HepG2 (cell line): Measurements from ENCODE around the gene NUCB1. TPM values are rescaled to one million over a fixed set of nuclear protein-coding genes. Genes with fewer than 3 reads are reported as not detected.
A peak's percentile ranks its signal among the peaks of the same experiment; 100 is the strongest.

Experiments used
- ATAC-seq: fragments of 200-7000 bp; cut with Tn5 transposase; 3 replicates; pipeline ENCODE4 v1.9.1; 2020; ENCODE audit warnings: mild to moderate bottlenecking, moderate library complexity
- BruUV-seq: library from RNA; stranded (reverse); fragments of 400-500 nt; replicated peaks from 2 replicates; lab custom pipeline; 2021; lab: Mats Ljungman, UMichigan
- CTCF ChIA-PET: fragments of 300-600 bp; formaldehyde crosslinking; extraction: SDS; loops from one replicate; lab custom pipeline; 2021; ENCODE audit warnings: low total read pairs, inconsistent platforms, low intra/inter-chr PET ratio; lab: Yijun Ruan, JAX
- POLR2A ChIA-PET: fragments of 350-600 bp; sonication (Branson Sonifier 250); formaldehyde crosslinking; loops from one replicate; lab custom pipeline; 2020; ENCODE audit warnings: antibody characterized with exemption, inconsistent platforms; lab: Yijun Ruan, JAX
- DNase-seq: peaks from one replicate; pipeline ENCODE4 v3.0.0-alpha.2; 2015; ENCODE audit warnings: low spot score
- FAIRE-seq: peaks from 3 replicates; lab custom pipeline; 2011; peaks lifted over from hg19 to GRCh38; lab: Jason Lieb, UNC
- H2AFZ ChIP-seq: one replicate; pipeline ENCODE4 v1.6.1; 2011; ENCODE audit warnings: low read length, inconsistent platforms
- H3K27ac ChIP-seq: fragments of 300-600 bp; 3 replicates; pipeline ENCODE4 v1.8.0; 2011; ENCODE audit warnings: mixed run types, mild to moderate bottlenecking, mixed read lengths, low read length, inconsistent platforms; ENCODE audit not compliant: insufficient read depth; ENCODE audit errors: extremely low read length
- H3K27me3 ChIP-seq, 2 experiments: fragments of 200-600 bp in 1 of 2; 2 replicates in 1 of 2; 3 replicates in 1 of 2; pipeline versions ENCODE4 v1.6.0 to v1.8.0; 2011; ENCODE audit warnings: low read length in 2 of 2, mild to moderate bottlenecking in 2 of 2, moderate library complexity in 2 of 2, inconsistent platforms in 1 of 2; ENCODE audit not compliant: insufficient read depth in 2 of 2, control insufficient read depth in 1 of 2
- H3K36me3 ChIP-seq, 2 experiments: fragments of 200-600 bp in 1 of 2; replicated peaks in 1 of 2; 2 replicates in 1 of 2; 3 replicates in 1 of 2; pipeline versions ENCODE4 v1.5.1 to v1.8.0; 2011; ENCODE audit warnings: low read length in 2 of 2, inconsistent platforms in 1 of 2; ENCODE audit not compliant: insufficient read depth in 2 of 2, control insufficient read depth in 1 of 2
- H3K4me1 ChIP-seq: 2 replicates; pipeline ENCODE4 v1.5.1; 2012; ENCODE audit warnings: low read length, inconsistent platforms; ENCODE audit not compliant: insufficient read depth
- H3K4me2 ChIP-seq: 2 replicates; pipeline ENCODE4 v1.6.0; 2011; ENCODE audit warnings: low read depth, low read length, inconsistent platforms
- H3K4me3 ChIP-seq, 3 experiments: fragments of 200-600 bp in 1 of 3; sonication (generic), shearing (Covaris generic) in 1 of 3; replicated peaks in 1 of 3; 2 replicates each; pipeline ENCODE4 v1.5.1; 2011 to 2016; ENCODE audit warnings: low read length in 3 of 3, inconsistent platforms in 2 of 3, low read depth in 2 of 3, mild to moderate bottlenecking in 2 of 3, control low read depth in 1 of 3, mixed read lengths in 1 of 3; ENCODE audit not compliant: insufficient read depth in 1 of 3
- H3K79me2 ChIP-seq: one replicate; pipeline ENCODE4 v1.6.1; 2011; ENCODE audit warnings: low read length, inconsistent platforms; ENCODE audit not compliant: insufficient read depth
- H3K9ac ChIP-seq: 2 replicates; pipeline ENCODE4 v1.6.0; 2011; ENCODE audit warnings: mild to moderate bottlenecking, low read depth, low read length, inconsistent platforms; ENCODE audit not compliant: insufficient read depth
- H3K9me3 ChIP-seq: 2 replicates; pipeline ENCODE4 v1.5.1; 2012; ENCODE audit warnings: mild to moderate bottlenecking, low read length
- H4K20me1 ChIP-seq: 2 replicates; pipeline ENCODE4 v1.6.0; 2011; ENCODE audit warnings: inconsistent platforms, mild to moderate bottlenecking, low read length, moderate library complexity; ENCODE audit not compliant: insufficient read depth
- ZNF367 ChIP-seq: sonication (generic); formaldehyde crosslinking; IDR thresholded peaks from 2 replicates; pipeline ENCODE4 v1.4.0; 2020; ENCODE audit warnings: missing genetic modification reagents, borderline replicate concordance
- WGBS: methylation state at CpG from one replicate; pipeline ENCODE4 v1.1.6; 2017; ENCODE audit warnings: low lambda C conversion rate; 5-methylcytosine and 5-hydroxymethylcytosine counted together
- in situ Hi-C: cut with HindIII; loops from 2 replicates; pipeline ENCODE4 v1.10.0; 2017; ENCODE audit warnings: low pct_unique_long_range_greater_than_20kb; ENCODE audit not compliant: extremely low pct_ligation_motif_present
- intact Hi-C: fragments of 100-400 bp; cut with micrococcal nuclease; formaldehyde crosslinking; loops from one replicate; pipeline ENCODE4 v1.10.0; 2022; ENCODE audit not compliant: unreplicated experiment
- polyA plus RNA-seq, 8 experiments: library from polyadenylated mRNA; depleted of rRNA in 3 of 8; stranded (reverse) in 7 of 8; unstranded in 1 of 8; fragments of >200 nt; fragmentation: Illumina TruSeq in 4 of 8; extraction: Trizol in 4 of 8; gene quantifications; 2 replicates each; pipeline versions ENCODE4 v1.2.1 to v1.2.3, GENCODE V29; 2011 to 2016; ENCODE audit warnings: low read depth in 4 of 8, missing spikeins in 1 of 8, mixed read lengths in 1 of 8; ENCODE audit not compliant: insufficient read depth in 1 of 8
- total RNA-seq, 5 experiments: library from RNA; depleted of rRNA; stranded (reverse); fragments of >200 nt; fragmentation: Illumina TruSeq; extraction: Trizol; gene quantifications; 2 replicates each; pipeline ENCODE4 v1.2.3, GENCODE V29; 2016; ENCODE audit warnings: low read depth in 1 of 5
- TF ChIP-seq, protein P1 (sequence below): sonication (generic); formaldehyde crosslinking; IDR thresholded peaks from 2 replicates; pipeline ENCODE4 v1.5.0; 2020; ENCODE audit warnings: mild to moderate bottlenecking, missing genetic modification reagents
- TF ChIP-seq, protein P2 (sequence below): sonication (generic); formaldehyde crosslinking; IDR thresholded peaks from 2 replicates; pipeline ENCODE4 v1.5.0; 2020; ENCODE audit warnings: mild to moderate bottlenecking, missing genetic modification reagents, borderline replicate concordance

NUCB1 gene
- total and polyA plus RNA-seq, 2 of the 13 experiments (the other 11 are each of a cell fraction or from before 2014, with no cell fraction given) = 82.3 to 106 TPM

DNA sequence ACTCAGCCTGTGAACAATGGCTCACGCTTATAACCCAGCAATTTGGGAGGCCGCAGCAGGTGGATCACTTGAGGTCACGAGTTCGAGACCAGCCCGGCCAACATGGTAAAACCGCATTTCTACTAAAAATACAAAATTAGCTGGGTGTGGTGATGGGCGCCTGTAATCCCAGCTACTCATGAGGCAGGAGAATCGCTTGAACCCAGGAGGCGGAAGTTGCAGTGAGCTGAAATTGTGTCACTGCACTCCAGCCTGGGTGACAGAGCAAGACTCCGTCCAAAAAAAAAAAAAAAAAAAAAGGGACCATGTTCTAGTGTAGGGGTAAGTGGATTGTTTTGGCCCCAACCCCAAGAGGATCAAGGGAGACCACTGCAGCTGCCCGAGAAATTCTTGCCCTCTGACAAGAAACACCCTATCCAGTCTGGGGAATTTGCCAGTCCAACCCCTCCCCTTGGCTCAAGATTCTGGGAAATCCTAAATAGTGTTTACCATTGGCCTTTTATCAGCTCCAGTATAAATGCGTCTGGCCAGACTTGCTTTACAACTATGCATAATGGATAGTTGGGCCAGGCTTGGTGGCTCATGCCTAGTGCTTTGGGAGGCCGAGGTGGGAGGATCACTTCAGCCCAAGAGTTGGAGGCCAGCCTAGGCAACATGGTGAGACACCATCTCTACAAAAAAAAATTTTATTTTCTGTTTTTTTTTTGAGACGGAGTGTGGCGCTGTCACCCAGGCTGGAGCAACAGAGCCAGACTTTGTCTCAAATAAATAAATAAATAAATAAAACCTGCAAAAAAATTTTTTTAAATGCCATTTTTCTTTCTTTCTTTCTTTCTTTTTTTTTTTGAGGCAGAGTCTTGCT, 28.3 kb downstream of the NUCB1 start:
- TF ChIP-seq, protein P1, sequence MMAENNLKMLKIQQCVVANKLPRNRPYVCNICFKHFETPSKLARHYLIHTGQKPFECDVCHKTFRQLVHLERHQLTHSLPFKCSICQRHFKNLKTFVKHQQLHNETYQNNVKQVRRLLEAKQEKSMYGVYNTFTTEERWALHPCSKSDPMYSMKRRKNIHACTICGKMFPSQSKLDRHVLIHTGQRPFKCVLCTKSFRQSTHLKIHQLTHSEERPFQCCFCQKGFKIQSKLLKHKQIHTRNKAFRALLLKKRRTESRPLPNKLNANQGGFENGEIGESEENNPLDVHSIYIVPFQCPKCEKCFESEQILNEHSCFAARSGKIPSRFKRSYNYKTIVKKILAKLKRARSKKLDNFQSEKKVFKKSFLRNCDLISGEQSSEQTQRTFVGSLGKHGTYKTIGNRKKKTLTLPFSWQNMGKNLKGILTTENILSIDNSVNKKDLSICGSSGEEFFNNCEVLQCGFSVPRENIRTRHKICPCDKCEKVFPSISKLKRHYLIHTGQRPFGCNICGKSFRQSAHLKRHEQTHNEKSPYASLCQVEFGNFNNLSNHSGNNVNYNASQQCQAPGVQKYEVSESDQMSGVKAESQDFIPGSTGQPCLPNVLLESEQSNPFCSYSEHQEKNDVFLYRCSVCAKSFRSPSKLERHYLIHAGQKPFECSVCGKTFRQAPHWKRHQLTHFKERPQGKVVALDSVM (CRISPR knock-in tag) = peak; percentile 57; the same call in 1 of the 2 replicates
- TF ChIP-seq ZNF367 (CRISPR knock-in tag) = no peak
- TF ChIP-seq, protein P2, sequence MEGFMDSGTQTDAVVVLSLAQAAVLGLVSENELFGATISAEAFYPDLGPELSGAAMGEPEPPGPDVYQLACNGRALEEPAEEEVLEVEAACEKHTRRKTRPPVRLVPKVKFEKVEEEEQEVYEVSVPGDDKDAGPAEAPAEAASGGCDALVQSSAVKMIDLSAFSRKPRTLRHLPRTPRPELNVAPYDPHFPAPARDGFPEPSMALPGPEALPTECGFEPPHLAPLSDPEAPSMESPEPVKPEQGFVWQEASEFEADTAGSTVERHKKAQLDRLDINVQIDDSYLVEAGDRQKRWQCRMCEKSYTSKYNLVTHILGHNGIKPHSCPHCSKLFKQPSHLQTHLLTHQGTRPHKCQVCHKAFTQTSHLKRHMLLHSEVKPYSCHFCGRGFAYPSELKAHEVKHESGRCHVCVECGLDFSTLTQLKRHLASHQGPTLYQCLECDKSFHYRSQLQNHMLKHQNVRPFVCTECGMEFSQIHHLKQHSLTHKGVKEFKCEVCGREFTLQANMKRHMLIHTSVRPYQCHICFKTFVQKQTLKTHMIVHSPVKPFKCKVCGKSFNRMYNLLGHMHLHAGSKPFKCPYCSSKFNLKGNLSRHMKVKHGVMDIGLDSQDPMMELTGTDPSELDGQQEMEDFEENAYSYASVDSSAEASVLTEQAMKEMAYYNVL (CRISPR knock-in tag) = no peak
- 83% methylated on average over 15 of the region's 15 CpGs for WGBS
- H3K79me2 ChIP-seq = no peaks in the 10 kb centered on the region
- ATAC-seq = no peak
- FAIRE-seq = no peak
- no peak overlapping the region for H2AFZ ChIP-seq
- ChIA-PET CTCF (no interaction called here), POLR2A (interaction anchor here (0.7 kb wide), 1 partner anchor 24 kb away, joined by 3 read pairs; no protein-coding TSS in a partner anchor)
- H3K27ac ChIP-seq = no peak overlapping the region
- H3K4me3 ChIP-seq = no peak overlapping the region
- H3K9ac ChIP-seq = no peak overlapping the region
- peaks cover 8% of the 10 kb centered on the region for H3K4me1 ChIP-seq
- H4K20me1 ChIP-seq = no peaks in the 10 kb centered on the region
- DNase-seq = no peak
- in situ Hi-C loops (no loop called here), intact Hi-C loops (no loop called here)
- H3K9me3 ChIP-seq = no peaks in the 10 kb centered on the region
- 0 out of 5 replicates have a peak, but pooled peaks cover 0 to 1% of the 10 kb centered on the region in 2 experiments for H3K27me3 ChIP-seq
- H3K4me2 ChIP-seq = no peak overlapping the region
- H3K36me3 ChIP-seq = no peaks in the 10 kb centered on the region
- BruUV-seq = no TSS peak
